GM20000 (cell line): Measurements from ENCODE around the gene PPP3R2.

ENCODE experiments used
- DNase-seq: peaks from one replicate; pipeline ENCODE4 v3.0.0; 2012; ENCODE audit warnings: low spot score
- CTCF ChIP-seq: IDR thresholded peaks from 2 replicates; pipeline ENCODE4 v1.5.1; 2012; ENCODE audit warnings: mild to moderate bottlenecking, control low read depth; ENCODE audit errors: extremely low read depth, missing control alignments

Gene PPP3R2

GRCh38 chr9:101631892-101632291 is 37.1 kb upstream of the PPP3R2 start:
- DNase-seq = no peak
- TF ChIP-seq CTCF = no peak

- no peak for DNase-seq
- TF ChIP-seq CTCF = no peak
Measured at GRCh38 chr9:101629636-101630035, 34.9 kb upstream of the PPP3R2 start.

- TF ChIP-seq CTCF = no peak
Measured at GRCh38 chr9:101628173-101628572, 33.4 kb upstream of the PPP3R2 start.

GRCh38 chr9:101626295-101626694 is 31.5 kb upstream of the PPP3R2 start:
- DNase-seq = no peak
- TF ChIP-seq CTCF = no peak

More at GRCh38 chr9:101628173-101628572, 33.4 kb upstream of the PPP3R2 start:
- DNase-seq = no peak

- DNase-seq = no peak
- no peak for TF ChIP-seq CTCF
Measured at GRCh38 chr9:101625876-101626275, 31.1 kb upstream of the PPP3R2 start.

GRCh38 chr9:101620452-101620851 is 25.7 kb upstream of the PPP3R2 start:
- TF ChIP-seq CTCF = no peak
- DNase-seq = no peak

- no peak for TF ChIP-seq CTCF
Measured at GRCh38 chr9:101618698-101619097, 23.9 kb upstream of the PPP3R2 start.

More at GRCh38 chr9:101618698-101619097, 23.9 kb upstream of the PPP3R2 start:
- no peak for DNase-seq
